ENCODE results near the gene AGAP2.
"Not testable (repeated sequence)": the region's sequence is repeated elsewhere in the genome, so short reads cannot be mapped to it uniquely, and the experiment has no call there.

AGAP2 gene

GRCh38 chr12:57698414-57698813 is 40.1 kb downstream of the AGAP2 start:
- DNase-seq (ENCODE audit: low spot score), result no peak
- no peak for FAIRE-seq

- DNase-seq (ENCODE audit: low spot score), result no peak
- no peak for FAIRE-seq
Observed at GRCh38 chr12:57697076-57697475, 41.5 kb downstream of the AGAP2 start.

- DNase-seq (ENCODE audit: low spot score) (no peak), FAIRE-seq (no peak)
Observed at GRCh38 chr12:57695770-57696432, 42.6 kb downstream of the AGAP2 start.

GRCh38 chr12:57694459-57695019 is 44.0 kb downstream of the AGAP2 start:
- FAIRE-seq, result no peak

GRCh38 chr12:57693659-57694458 is 44.7 kb downstream of the AGAP2 start, which contains the start of gene OS9:
Gene OS9 (plus strand): TSS chr12:57694132. CDS start chr12:57694162, 30 bp downstream.
- peak; percentile 97 for FAIRE-seq
- peak; percentile 97 for DNase-seq (ENCODE audit: low spot score)

More at GRCh38 chr12:57694459-57695019, 44.0 kb downstream of the AGAP2 start:
- DNase-seq (ENCODE audit: low spot score), result no peak

GRCh38 chr12:57693317-57693658 is 45.3 kb downstream of the AGAP2 start:
- DNase-seq (ENCODE audit: low spot score) (no peak), FAIRE-seq (no peak)

GRCh38 chr12:57692500-57692899 is 46.0 kb downstream of the AGAP2 start:
- DNase-seq (ENCODE audit: low spot score), result no peak
- no peak for FAIRE-seq

- no peak for FAIRE-seq
- no peak for DNase-seq (ENCODE audit: low spot score)
Observed at GRCh38 chr12:57688931-57689330, 49.6 kb downstream of the AGAP2 start.

GRCh38 chr12:57687862-57688261 is 50.7 kb downstream of the AGAP2 start:
- FAIRE-seq, result no peak
- no peak for DNase-seq (ENCODE audit: low spot score)

GRCh38 chr12:57679697-57680096 is 58.8 kb downstream of the AGAP2 start:
- DNase-seq (ENCODE audit: low spot score) (no peak), FAIRE-seq (no peak)

GRCh38 chr12:57677947-57678346 is 60.6 kb downstream of the AGAP2 start:
- not testable (repeated sequence) for FAIRE-seq; DNase-seq (ENCODE audit: low spot score)

- no peak for FAIRE-seq
- DNase-seq (ENCODE audit: low spot score), result no peak
Observed at GRCh38 chr12:57674691-57675090, 63.9 kb downstream of the AGAP2 start.
